ENCODE data around the gene CREM. TPM values are rescaled to one million over a fixed set of nuclear protein-coding genes. Genes with fewer than 3 reads are reported as not detected.

Gene CREM
- total and polyA plus RNA-seq, 10 of the 15 experiments (the other 5 are each of a cell fraction or from before 2014, with no cell fraction given): 51.3 to 115 (median 70.6) TPM

DNA sequence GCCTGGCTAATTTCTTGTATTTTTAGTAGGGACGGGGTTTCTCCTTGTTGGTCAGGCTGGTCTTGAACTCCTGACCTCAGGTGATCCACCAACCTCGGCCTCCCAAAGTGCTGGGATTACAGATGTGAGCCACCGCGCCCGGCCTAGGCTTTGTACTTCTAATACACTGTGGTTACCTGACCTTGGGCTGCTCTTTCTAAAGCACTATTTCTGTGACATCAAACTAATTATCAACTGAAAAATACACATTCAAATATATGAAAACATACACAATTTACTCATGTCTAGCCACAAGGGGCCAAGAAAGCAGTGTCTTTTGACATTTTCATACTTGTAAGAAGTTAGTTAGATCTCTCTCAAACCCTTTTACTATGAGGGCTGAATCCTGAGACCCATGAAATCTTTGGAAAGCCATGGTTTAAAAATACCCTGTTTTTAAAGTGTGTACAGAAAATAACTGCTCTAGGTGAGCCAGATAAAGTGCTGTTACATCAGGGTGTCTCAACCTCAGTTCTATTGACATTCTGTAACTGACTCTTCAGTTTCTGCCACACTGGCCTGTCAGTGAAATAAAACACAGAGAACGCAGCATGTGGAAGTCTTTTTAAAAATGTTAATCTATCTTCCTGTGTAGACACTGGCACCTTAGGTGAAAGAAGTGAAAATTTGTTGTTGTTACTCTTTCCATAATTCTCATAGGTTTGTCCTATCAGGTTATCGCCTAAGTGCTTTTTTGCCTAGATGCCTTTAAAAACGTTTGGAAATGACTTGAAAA, 58.8 kb downstream of the CREM start:
- H2AFZ ChIP-seq (ENCODE audit: control insufficient read depth, low read depth, low read length): no peak overlapping the region; the same call in 1 of the 2 replicates
- peak overlapping the region; percentile 74 for H3K27ac ChIP-seq (ENCODE audit: control insufficient read depth, insufficient read depth)
- H3K36me3 ChIP-seq (ENCODE audit: control insufficient read depth in 2 of 2, insufficient read depth in 2 of 2, low read length in 1 of 2): no peaks in the 10 kb centered on the region; a peak in 1 of 4 replicates
- intact Hi-C loops (cut with micrococcal nuclease; ENCODE audit: unreplicated experiment) (loop anchor here (2.0 kb wide), 2 partner anchors 37 to 59 kb away; partner anchors contain the start of gene CREM), in situ Hi-C loops (cut with MboI) (no loop called here)
- FAIRE-seq (peak; percentile 68), ATAC-seq (peak; percentile 88), DNase-seq (ENCODE audit: low read depth, low spot score) (no peak)
- no peaks in the 10 kb centered on the region for H4K20me1 ChIP-seq (ENCODE audit: control insufficient read depth, insufficient read depth)
- SMC1A ChIA-PET (ENCODE audit: uncharacterized antibody, unreplicated experiment): interaction anchor here (0.6 to 4.9 kb wide), 20 partner anchors 10 to 156 kb away, joined by 3 to 48 read pairs (median 5); partner anchors contain the start of gene CREM
- no peak overlapping the region; the same call in 1 of the 2 replicates for H3K4me3 ChIP-seq
- BruUV-seq (replicated peaks): TSS peak; percentile 53
- CTCF ChIA-PET: interaction anchor here (0.7 to 5.4 kb wide), 7 partner anchors 11 to 191 kb away, joined by 3 to 54 read pairs (median 6); partner anchors contain the start of gene CREM
- H3K79me2 ChIP-seq (ENCODE audit: control insufficient read depth, insufficient read depth, low read length): no peaks in the 10 kb centered on the region
- peak overlapping the region; percentile 46 for H3K4me2 ChIP-seq (ENCODE audit: control insufficient read depth, insufficient read depth)
- POLR2A ChIA-PET: interaction anchor here (0.6 to 1.7 kb wide), 6 partner anchors 10 to 573 kb away, joined by 3 to 5 read pairs (median 4); no protein-coding TSS in a partner anchor
- 47% methylated on average over 8 of the region's 8 CpGs for WGBS (ENCODE audit: insufficient coverage, insufficient replicate concordance, low lambda C conversion rate, missing lambda C conversion rate)
- H3K9ac ChIP-seq (ENCODE audit: control insufficient read depth, insufficient read depth, low read length): no peak overlapping the region
- H3K4me1 ChIP-seq (ENCODE audit: control insufficient read depth, insufficient read depth, low read length): peaks cover 22% of the 10 kb centered on the region
- H3K27me3 ChIP-seq (replicated peaks in 1 of 2; ENCODE audit: control insufficient read depth in 2 of 2, insufficient read depth in 2 of 2, low read length in 1 of 2): no peaks in the 10 kb centered on the region
- RAD21 ChIA-PET (ENCODE audit: unreplicated experiment): interaction anchor here (1.2 to 5.0 kb wide), 7 partner anchors 10 to 58 kb away, joined by 4 to 57 read pairs (median 5); partner anchors contain the start of gene CREM
- no peaks in the 10 kb centered on the region for H3K9me3 ChIP-seq (replicated peaks; ENCODE audit: control insufficient read depth, insufficient read depth, low read length)
- TF ChIP-seq PAX5 (IDR thresholded peaks at IDR 0.05; ENCODE audit: borderline replicate concordance, low read depth, low read length): 0 out of 2 replicates have a peak, but pooled peaks have one; percentile 15
- TF ChIP-seq CREM (IDR thresholded peaks at IDR 0.05; ENCODE audit: low read depth): peak; percentile 46; the same call in 1 of the 2 replicates
- TF ChIP-seq WRNIP1 (IDR thresholded peaks at IDR 0.05; ENCODE audit: borderline replicate concordance, low read depth, low read length): no peak
- TF ChIP-seq NBN (IDR thresholded peaks at IDR 0.05): 0 out of 2 replicates have a peak, but pooled peaks have one; percentile 50
- TF ChIP-seq PML (IDR thresholded peaks at IDR 0.05; ENCODE audit: low read length): peak; percentile 66; the same call in 1 of the 2 replicates
- TF ChIP-seq NR2F1 (conservative IDR thresholded peaks at IDR 0.05): peak; percentile 90
- TF ChIP-seq JUNB (IDR thresholded peaks at IDR 0.05): peak; percentile 22; the same call in 1 of the 2 replicates
- peak; percentile 33; the same call in 1 of the 2 replicates for TF ChIP-seq ATF7 (IDR thresholded peaks at IDR 0.05; ENCODE audit: low read depth)
- TF ChIP-seq, protein P1, sequence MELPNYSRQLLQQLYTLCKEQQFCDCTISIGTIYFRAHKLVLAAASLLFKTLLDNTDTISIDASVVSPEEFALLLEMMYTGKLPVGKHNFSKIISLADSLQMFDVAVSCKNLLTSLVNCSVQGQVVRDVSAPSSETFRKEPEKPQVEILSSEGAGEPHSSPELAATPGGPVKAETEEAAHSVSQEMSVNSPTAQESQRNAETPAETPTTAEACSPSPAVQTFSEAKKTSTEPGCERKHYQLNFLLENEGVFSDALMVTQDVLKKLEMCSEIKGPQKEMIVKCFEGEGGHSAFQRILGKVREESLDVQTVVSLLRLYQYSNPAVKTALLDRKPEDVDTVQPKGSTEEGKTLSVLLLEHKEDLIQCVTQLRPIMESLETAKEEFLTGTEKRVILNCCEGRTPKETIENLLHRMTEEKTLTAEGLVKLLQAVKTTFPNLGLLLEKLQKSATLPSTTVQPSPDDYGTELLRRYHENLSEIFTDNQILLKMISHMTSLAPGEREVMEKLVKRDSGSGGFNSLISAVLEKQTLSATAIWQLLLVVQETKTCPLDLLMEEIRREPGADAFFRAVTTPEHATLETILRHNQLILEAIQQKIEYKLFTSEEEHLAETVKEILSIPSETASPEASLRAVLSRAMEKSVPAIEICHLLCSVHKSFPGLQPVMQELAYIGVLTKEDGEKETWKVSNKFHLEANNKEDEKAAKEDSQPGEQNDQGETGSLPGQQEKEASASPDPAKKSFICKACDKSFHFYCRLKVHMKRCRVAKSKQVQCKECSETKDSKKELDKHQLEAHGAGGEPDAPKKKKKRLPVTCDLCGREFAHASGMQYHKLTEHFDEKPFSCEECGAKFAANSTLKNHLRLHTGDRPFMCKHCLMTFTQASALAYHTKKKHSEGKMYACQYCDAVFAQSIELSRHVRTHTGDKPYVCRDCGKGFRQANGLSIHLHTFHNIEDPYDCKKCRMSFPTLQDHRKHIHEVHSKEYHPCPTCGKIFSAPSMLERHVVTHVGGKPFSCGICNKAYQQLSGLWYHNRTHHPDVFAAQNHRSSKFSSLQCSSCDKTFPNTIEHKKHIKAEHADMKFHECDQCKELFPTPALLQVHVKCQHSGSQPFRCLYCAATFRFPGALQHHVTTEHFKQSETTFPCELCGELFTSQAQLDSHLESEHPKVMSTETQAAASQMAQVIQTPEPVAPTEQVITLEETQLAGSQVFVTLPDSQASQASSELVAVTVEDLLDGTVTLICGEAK (IDR thresholded peaks at IDR 0.05; ENCODE audit: borderline replicate concordance): no peak
- TF ChIP-seq RUNX3 (IDR thresholded peaks at IDR 0.05; ENCODE audit: low read length): peak; percentile 75
- no peak for TF ChIP-seq MYB (IDR thresholded peaks at IDR 0.05; ENCODE audit: borderline replicate concordance, low read depth, low read length)
- TF ChIP-seq ZNF274 (IDR thresholded peaks at IDR 0.05; ENCODE audit: insufficient read depth, insufficient read length): no peak
- TF ChIP-seq IKZF2 (IDR thresholded peaks at IDR 0.05): peak; percentile 31 to 32; a peak in 3 of 4 replicates
- TF ChIP-seq, protein P2, sequence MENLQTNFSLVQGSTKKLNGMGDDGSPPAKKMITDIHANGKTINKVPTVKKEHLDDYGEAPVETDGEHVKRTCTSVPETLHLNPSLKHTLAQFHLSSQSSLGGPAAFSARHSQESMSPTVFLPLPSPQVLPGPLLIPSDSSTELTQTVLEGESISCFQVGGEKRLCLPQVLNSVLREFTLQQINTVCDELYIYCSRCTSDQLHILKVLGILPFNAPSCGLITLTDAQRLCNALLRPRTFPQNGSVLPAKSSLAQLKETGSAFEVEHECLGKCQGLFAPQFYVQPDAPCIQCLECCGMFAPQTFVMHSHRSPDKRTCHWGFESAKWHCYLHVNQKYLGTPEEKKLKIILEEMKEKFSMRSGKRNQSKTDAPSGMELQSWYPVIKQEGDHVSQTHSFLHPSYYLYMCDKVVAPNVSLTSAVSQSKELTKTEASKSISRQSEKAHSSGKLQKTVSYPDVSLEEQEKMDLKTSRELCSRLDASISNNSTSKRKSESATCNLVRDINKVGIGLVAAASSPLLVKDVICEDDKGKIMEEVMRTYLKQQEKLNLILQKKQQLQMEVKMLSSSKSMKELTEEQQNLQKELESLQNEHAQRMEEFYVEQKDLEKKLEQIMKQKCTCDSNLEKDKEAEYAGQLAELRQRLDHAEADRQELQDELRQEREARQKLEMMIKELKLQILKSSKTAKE (IDR thresholded peaks at IDR 0.05; ENCODE audit: low read depth, poor library complexity, severe bottlenecking): peak; percentile 75
- peak; percentile 44 for TF ChIP-seq EED (IDR thresholded peaks at IDR 0.05; ENCODE audit: low read depth)
- 0 out of 2 replicates have a peak, but pooled peaks have one; percentile 23 for TF ChIP-seq MEF2A (IDR thresholded peaks at IDR 0.05; ENCODE audit: insufficient read depth, low read depth, low read length)
- TF ChIP-seq IKZF1 (conservative IDR thresholded peaks at IDR 0.05): 0 out of 2 replicates have a peak, but pooled peaks have one; percentile 24
- no peak for TF ChIP-seq RBBP5 (conservative IDR thresholded peaks at IDR 0.05)

Data from GM12878 (cell line).